GM21447 (cell line): ENCODE data around the gene TMEFF1.
"Not testable (repeated sequence)": the region's sequence is repeated elsewhere in the genome, so short reads cannot be mapped to it uniquely, and the experiment has no call there.

ENCODE experiments used
- ATAC-seq: cut with Tn5 transposase; IDR thresholded peaks from one replicate; pipeline ENCODE4 v1.9.1; 2021; ENCODE audit not compliant: unreplicated experiment

Gene TMEFF1

DNA sequence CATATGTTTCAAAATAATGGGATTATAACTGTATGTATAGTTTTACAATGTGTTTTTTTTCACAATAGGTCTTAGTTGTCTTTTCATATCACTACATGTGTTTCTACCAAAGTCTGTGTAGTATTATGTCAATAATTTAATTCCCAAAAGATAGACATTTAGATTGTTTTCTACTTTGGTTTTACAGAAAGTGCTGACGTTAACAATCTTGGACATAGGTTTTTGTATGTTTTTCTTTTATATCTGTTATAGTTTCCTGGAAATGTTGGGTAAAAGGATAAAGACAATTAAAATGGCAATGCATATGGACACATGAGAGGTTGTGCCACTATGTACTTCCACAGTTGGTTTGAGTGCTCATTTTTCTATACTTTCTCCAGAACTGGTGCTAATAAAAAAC, 15.2 kb downstream of the TMEFF1 start:
- ATAC-seq, result no peak

DNA sequence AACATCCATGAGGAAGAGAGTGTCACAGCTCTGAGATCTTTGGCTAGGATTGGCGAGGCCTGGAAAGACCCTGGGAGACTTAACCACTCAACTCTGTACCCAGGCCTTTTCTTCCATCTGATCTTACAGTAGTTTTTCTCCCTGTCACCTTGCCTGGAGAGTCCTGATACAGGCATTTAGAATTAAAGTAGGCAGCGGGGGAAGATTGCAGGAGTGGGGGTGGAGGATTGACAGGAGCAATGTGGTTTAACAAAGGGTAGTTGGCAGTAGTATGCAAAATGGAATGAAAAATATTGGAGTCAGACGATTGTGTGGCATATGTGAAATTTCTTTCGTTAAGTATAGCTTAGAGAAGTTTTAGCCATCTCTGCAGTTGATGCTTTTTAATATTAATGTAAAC, 16.9 kb downstream of the TMEFF1 start:
- no peak for ATAC-seq

DNA sequence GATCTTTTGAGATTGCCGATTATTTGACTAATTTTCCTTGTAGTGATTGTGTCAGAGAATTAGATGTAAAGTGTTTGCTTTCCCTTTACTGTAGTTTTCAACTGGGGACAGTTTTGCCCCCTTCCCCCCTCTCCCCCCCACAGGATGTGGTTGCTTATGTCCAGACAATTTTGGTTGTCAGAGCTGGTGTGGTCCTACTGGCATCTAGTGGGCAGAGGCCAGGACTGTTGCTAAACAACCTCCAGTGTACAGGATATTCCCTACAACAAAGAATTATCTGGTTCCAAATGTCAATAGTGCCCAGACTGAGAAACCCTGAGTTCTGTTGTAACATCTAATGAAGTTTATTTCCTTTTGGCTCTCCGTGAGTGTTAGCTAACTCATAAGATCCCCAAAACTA, 20.0 kb downstream of the TMEFF1 start:
- ATAC-seq, result no peak

DNA sequence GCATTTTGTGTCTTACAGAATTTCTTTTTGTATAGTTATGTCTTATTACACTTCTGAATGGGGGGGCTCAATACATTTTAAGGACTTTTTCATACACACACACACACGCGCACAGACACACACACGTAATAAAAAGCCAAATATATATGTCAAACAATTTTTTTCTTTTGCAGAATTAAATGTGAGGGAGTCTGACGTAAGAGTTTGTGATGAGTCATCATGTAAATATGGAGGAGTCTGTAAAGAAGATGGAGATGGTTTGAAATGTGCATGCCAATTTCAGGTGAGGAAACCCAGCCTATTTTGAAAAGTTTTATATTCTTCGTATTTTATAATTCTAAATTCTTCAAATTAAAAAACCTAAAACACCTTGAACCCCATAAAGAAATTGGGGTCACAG, 25.6 kb downstream of the TMEFF1 start:
- ATAC-seq, result no peak

DNA sequence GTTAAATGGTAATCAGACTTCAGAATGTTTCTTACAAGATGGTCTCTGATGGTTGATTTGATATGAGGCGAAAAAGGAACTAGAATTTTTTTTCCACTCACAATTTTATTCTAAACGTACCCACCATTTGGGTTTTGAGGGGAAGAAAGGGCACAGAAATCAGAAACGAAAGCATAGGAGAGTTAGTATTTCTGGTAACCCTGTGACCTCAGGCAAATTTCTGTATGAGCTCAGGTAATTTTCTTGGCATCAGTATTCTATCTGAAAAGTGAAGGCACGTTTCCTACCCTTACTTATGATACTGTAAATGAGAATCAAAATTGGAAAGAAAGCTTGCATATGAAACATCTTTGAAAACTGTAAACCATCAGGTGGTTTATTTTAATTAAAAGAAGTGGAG, 26.5 kb downstream of the TMEFF1 start:
- no peak for ATAC-seq

DNA sequence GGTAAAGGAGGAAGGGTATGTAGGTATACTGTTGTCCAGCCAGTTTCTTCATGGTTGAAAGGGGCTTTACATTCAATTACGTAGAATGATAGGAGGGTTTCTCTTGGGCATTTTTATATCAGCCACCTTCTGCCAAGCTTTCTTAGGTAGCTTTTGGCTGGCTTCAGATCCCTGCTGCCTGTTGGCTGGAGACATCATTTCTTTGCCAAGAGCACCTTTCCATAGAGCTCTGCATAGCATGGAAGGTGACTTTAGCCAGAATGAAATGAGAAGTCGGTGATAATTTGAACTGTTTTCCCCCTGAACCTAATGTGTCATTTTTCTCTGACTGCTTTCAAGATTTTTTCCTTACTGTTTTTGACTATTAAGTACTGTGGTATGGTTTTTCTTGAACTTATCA, 26.9 kb downstream of the TMEFF1 start:
- no peak for ATAC-seq

DNA sequence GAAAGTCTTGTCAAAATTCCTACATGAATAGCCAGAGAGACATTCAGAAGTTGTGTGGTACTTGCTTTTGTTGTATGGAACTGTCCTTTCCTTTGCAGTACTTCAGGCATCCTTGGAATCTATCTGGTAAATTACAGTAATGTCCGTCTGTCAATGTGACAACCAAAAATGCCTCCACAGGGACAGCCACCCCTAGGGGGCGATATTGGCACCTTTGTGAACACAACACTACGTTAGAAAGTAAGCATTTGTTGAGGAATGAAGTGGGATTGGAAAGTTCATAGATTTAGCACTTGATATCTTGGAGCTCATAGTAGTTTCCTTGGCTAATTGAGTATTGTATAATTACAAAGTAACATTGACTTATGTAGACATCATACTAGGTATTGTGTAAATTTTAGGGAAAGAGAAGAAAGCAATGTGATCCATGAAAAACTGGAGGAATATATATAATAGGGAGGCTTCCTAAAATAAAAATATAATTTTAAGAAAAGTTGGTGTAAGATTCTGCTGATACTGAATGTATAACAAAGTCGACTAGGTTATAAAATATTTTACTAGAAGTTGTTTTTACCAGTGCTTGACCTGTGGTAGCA, 32.7 kb downstream of the TMEFF1 start:
- peak; percentile 74 for ATAC-seq

DNA sequence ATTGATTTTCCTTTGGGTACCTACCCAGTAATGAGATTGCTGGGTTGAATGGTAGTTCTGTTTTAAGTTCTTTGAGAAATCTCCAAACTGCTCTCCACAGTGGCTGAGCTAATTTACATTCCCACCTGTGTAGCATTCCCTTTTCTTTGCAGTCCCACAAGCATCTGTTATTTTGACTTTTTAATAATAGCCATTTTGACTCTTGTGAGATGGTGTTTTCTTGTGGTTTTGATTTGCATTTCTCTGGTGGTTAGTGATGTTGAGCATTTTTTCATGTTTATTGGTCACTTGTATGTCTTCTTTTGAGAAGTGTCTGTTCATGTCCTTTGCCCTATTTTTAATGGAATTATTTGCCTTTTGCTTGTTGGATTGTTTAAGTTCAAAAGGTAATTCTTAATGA, 34.4 kb downstream of the TMEFF1 start:
- not testable (repeated sequence) for ATAC-seq

DNA sequence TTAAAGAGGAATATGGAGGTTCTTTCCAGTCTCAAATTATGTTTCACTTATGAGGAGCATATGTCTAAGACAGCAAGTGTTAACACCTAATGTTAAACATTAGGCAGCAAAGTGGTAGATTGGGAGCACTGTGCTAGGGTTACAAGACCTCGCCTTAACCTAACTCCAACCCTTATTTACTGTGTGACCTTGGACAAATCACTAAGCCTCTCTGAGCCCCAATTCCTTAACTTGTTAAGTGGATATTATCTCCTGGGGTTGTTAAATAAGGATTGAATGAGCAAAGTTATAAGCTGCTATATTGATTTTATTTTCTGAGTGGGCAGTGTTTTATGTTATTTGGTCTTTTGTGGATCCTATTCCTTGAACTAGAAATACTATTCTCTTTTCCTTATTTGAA, 38.3 kb downstream of the TMEFF1 start:
- ATAC-seq, result no peak

DNA sequence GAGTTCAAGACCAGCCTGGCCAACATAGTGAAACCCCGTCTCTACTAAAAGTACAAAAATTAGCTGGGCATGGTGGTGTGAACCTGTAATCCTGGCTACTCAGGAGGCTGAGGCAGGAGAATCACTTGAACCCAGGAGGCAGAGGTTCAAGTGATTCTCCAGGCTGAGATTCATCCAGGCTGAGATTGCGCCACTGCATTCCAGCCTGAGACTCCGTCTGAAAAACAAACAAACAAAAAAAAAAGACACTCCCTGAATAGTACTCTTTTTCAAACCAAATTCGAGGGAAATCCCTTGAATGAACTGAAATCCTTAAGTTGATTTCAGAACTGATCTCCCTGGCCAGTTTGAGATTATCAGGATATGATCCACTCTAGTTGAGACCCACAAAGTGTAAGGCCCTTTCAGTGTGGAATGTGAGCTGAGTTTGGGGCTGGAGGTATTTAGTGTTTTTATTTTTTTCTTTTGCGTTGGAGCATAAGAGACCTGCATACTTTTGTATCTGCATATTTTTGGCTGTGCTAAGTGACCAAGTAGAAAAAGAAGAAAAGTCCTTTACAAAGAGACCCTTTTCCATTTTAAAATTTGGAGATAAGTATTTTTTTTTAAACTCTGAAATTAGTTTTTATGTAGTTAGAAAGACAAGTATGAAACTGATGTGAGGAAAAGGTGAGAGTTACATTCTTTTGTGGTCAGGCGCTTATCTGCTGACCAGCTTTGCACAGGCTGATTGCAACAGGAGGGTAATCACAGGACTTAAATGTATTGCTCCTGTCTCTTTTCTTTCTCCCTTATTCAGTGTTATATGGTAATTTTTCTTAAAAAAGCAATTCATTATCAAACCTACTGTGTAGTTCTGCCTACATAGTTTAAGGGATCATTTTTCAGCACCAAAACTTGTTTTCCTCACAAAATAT, 42.9 kb downstream of the TMEFF1 start:
- ATAC-seq, result no peak

DNA sequence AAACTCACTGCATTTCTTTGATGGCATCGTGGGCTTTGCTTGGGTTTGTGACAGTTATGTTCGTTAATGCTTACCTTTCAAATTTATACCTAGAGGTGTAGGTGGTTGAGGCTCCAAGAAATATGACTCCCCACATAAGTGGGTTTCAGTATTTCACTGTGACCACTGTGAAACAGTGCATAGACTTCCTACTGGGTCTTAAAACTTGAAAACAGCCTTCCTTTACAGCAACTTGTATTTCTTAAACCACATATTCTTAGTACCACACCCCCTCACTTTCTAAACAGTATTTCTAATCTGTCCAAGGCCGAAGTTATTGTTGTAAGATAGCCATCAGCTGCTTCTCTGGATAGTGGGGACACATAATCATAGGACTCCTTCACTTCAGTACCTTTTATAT, 48.3 kb downstream of the TMEFF1 start:
- no peak for ATAC-seq

DNA sequence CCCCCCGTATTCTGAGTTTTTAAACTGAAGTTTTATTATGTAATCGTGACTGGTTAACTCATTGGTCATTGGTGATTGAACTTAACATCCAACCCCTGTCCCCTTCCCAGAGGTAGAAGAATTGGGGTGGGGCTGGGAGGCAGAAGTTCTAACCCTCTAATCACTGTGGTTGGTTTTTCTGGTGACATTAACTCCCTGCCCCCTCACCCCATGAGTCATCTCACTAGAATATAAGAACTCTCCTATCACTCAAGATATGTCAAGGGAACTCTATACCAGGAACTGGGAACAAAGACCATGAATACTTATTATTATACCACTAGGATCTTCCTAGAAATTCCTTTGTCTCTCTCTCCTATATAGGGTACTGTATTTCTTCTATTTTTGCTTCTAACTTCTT, 52.6 kb downstream of the TMEFF1 start:
- ATAC-seq, result no peak

DNA sequence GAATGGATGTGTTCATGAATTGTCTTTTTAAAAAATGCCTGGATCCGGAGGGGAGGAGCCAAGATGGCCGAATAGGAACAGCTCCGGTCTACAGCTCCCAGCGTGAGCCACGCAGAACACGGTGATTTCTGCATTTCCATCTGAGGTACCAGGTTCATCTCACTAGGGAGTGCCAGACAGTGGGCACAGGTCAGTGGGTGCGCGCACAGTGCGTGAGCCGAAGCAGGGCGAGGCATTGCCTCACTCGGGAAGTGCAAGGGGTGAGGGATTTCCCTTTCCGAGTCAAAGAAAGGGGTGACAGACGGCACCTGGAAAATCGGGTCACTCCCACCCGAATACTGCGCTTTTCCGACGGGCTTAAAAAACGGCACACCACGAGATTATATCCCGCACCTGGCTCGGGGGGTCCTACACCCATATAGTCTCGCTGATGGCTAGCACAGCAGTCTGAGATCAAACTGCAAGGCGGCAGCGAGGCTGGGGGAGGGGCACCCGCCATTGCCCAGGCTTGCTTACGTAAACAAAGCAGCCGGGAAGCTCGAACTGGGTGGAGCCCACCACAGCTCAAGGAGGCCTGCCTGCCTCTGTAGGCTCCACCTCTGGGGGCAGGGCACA, 54.3 kb downstream of the TMEFF1 start:
- not testable (repeated sequence) for ATAC-seq

DNA sequence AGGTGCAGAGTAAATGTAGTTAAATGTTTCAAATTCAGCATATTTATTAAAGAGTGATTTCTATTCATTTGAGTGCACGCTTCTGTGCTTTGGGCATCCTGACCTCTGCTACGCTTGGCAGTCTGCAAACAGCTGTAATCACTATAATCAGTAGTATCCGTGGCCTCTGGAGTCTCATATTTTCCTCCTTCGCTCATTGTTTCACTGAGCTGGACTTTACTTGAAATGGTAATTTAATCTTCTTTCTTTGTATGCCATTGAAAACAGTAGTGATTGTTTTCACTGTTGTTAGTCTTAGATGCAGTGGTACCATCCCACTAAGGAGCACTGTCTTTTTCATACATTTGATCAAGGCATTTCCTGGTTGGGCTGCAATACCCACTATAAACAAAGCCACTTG, 61.5 kb downstream of the TMEFF1 start:
- no peak for ATAC-seq

DNA sequence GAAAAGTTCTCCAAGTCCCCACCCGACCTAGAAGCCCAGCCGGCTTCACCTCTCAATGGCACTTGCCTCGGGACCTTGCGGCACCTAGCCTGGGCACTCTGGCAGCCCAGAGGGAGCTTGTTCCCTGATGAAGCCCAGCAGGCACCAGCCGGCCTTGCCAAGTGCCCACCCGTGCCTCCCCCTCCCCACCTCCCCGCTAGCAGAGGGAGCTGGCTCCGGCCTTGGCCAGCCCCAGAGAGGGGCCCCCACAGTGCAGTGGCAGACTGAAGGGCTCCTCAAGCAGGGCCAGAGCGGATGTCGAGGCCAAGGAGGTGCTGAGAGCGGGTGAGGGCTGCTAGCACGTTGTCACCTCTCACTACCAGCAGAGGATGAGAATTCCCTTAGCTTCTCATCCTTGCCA, 67.4 kb downstream of the TMEFF1 start:
- ATAC-seq, result no peak

DNA sequence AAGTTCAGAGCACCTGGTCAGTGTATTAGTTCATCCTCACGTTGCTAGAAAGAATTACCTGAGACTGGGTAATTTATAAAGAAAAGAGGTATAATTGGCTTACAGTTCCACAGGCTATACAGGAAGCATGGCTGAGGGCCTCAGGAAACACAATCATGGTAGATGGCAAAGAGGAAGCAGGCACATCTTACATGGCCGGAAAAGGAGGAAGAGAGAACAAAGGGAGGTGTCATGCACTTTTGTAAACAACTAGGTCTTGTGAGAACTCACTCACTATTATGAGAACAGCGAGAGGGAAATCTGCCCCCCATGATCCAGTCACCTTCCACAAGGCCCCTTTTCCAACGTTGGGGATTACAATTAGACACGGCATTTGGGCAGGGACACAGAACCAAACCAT, 76.1 kb downstream of the TMEFF1 start:
- no peak for ATAC-seq

DNA sequence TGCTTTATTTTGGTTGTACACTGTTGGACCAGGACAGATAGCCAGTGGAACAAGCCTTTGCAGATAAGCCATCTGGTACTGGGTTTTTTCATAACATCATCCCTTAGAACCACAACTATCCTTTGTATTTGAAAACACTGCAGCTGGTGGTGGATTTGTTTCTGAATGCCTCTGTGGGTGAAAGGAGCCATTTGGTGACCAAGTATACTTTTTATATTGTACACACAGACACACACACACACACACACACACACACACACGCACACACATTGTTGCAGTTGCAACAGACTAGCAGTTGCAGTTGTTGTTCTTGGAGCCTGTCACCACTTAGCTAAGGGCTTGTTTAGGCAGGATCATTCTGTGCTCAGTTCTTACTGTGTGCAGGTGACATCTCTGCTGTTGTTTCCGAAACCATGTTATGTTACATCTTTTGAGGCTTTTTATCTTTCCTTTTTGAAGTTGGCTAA, 82.0 kb downstream of the TMEFF1 start:
- no peak for ATAC-seq

DNA sequence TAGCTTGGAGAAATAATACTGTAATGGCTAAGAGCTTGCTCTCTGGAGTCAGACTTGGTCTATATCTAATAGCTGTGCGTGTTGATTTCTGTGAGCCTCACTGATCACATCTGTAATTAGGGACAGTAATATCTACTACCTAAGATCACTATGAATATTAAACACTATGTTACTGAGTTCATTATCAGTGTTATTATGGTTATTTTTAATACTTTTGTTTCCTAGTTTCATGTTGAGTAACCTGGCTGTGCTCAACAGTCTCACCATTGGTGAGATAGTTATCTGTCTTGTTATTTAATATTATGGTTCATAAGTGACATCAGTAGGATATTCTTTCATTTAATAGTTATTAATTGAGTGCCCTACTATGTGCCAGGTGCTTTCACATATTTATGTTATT, 82.5 kb downstream of the TMEFF1 start:
- ATAC-seq, result no peak

DNA sequence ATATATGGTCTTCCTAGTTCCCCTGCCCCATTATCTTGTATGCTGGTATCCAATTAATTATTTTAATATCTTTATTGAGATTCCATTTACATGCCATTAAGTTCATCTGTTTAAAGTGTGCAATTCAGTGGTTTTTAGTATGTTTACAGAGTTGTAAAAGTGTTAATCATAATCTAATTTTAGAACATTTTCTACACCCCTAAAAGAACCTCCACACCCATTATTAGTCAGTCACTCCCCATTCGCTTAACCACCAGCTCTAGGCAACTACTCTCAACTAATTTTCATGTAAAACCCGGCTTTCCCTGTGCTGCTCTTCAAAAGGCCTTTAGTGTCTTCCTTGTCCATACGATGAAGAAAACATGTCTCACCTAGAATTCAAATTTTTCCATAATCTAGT, 84.1 kb downstream of the TMEFF1 start:
- ATAC-seq, result no peak

DNA sequence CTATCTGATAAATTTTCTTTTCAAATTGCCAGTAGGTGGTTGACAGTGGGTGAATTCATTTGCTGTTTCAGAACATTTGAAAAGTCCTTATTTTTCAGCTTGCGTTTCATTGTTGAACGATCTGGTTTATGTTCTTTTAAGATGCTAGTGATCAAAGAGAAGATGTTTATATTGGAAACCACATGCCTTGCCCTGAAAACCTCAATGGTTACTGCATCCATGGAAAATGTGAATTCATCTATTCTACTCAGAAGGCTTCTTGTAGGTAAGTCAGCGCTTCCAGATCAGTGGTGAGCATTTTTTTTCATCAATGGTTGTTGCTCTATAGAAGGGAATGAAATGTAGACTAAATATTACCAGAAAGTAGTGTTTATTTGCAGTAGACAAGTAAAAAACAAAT, 88.3 kb downstream of the TMEFF1 start:
- ATAC-seq, result no peak

DNA sequence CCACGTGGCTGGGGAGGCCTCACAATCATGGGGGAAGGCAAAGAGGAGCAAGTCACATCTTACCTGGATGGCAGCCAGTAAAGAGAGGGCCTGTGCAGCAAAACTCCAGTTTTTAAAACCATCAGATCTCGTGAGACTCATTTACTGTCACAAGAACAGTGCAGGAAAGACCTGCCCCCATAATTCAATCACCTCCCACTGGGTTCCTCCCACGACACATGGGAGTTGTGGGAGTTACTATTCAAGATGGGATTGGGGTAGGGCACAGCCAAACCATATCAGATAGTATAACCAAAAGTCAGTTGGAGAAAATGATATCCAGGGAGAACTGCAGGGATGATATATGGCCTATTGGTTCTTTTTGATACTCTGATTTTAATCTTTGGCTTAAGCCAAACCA, 94.9 kb downstream of the TMEFF1 start:
- ATAC-seq, result no peak

DNA sequence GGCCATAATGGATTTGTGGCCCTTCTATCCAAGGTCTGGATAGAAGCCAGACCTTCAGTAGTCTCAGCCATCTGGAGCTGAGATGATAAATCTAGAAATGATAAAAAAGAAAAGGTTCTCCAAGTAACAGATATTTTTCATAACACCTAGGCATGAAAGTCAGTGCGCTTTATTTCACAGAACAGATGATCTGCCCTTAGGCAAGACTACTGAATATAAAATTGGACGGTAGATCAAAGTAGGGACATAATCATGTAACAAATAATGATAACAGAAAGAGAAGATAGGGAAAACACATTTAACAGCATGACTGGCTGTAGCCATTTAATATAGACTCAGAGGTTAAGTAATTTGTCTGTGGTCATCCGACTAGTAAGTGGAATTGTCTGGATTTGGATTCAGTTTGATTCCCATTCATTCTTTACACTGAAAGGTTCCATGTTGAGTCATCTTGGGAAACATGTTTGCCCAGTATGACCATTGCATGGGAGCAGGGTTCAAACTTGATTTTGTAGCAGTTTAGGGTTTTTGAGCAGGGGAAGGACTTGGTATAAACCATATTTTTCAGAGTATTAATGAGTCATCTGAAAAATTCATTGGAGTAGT, 100.8 kb downstream of the TMEFF1 start:
- ATAC-seq, result no peak
